ENCODE measurements around the gene ATP1B1. TPM values are rescaled to one million over a fixed set of nuclear protein-coding genes. Genes with fewer than 3 reads are reported as not detected.

Gene ATP1B1
- total RNA-seq, 4 donors from 2014 or later, result 87.0 to 222 (median 153) TPM

GRCh38 chr1:169089776-169090175 lies 16.7 kb upstream of the ATP1B1 start:
- H3K4me1 ChIP-seq, result peaks cover 0 to under 1% (median 0%) of the 10 kb centered on the region in 3 donors
- no peaks in the 10 kb centered on the region for H3K36me3 ChIP-seq
- intact Hi-C loops (cut with DNase I), result no loop called here
- TF ChIP-seq CTCF (IDR thresholded peaks at IDR 0.05), result no peak
- TF ChIP-seq POLR2A (IDR thresholded peaks at IDR 0.05), result no peak
- no peaks in the 10 kb centered on the region for H3K27me3 ChIP-seq
- 54 to 68% methylated on average over 2 of the region's 2 CpGs for WGBS, 2 donors
- DNase-seq, result no peak
- no peak overlapping the region for H3K27ac ChIP-seq
- no peak overlapping the region for H3K4me3 ChIP-seq
- no peaks in the 10 kb centered on the region for H3K9me3 ChIP-seq

GRCh38 chr1:169090308-169090899 lies 16.1 kb upstream of the ATP1B1 start:
- Histone ChIP-seq H3K27me3 (no peaks in the 10 kb centered on the region), H3K4me1 (peaks cover 0 to 7% (median 0%) of the 10 kb centered on the region in 3 donors), H3K4me3 (no peak overlapping the region), H3K36me3 (no peaks in the 10 kb centered on the region), H3K27ac (no peak overlapping the region), H3K9me3 (no peaks in the 10 kb centered on the region)
- WGBS, 2 donors, result 65 to 75% methylated on average over 4 of the region's 4 CpGs
- intact Hi-C loops (cut with DNase I), result no loop called here
- TF ChIP-seq CTCF (IDR thresholded peaks at IDR 0.05) (no peak), POLR2A (IDR thresholded peaks at IDR 0.05) (no peak)
- DNase-seq, result no peak

GRCh38 chr1:169090900-169091311 lies 15.6 kb upstream of the ATP1B1 start:
- 79 to 84% methylated on average over 4 of the region's 4 CpGs for WGBS, 2 donors
- Histone ChIP-seq H3K9me3 (no peaks in the 10 kb centered on the region), H3K36me3 (no peaks in the 10 kb centered on the region), H3K27ac (no peak overlapping the region), H3K4me1 (peaks cover 0 to 11% (median 0%) of the 10 kb centered on the region in 3 donors), H3K27me3 (no peaks in the 10 kb centered on the region), H3K4me3 (no peak overlapping the region)
- intact Hi-C loops (cut with DNase I), result no loop called here
- no peak for DNase-seq
- no peak for TF ChIP-seq CTCF (IDR thresholded peaks at IDR 0.05)
- no peak for TF ChIP-seq POLR2A (IDR thresholded peaks at IDR 0.05)

- no peak for TF ChIP-seq POLR2A (IDR thresholded peaks at IDR 0.05)
- TF ChIP-seq CTCF (IDR thresholded peaks at IDR 0.05), result no peak
- peaks cover 0 to 11% (median 0%) of the 10 kb centered on the region in 3 donors for H3K4me1 ChIP-seq
- no peak overlapping the region for H3K4me3 ChIP-seq
- no peaks in the 10 kb centered on the region for H3K36me3 ChIP-seq
- H3K9me3 ChIP-seq, result no peaks in the 10 kb centered on the region
- DNase-seq, result no peak
- H3K27ac ChIP-seq, result no peak overlapping the region
- WGBS, 2 donors, result 69 to 71% methylated on average over 4 of the region's 4 CpGs
- intact Hi-C loops (cut with DNase I), result no loop called here
- H3K27me3 ChIP-seq, result no peaks in the 10 kb centered on the region
Measured at GRCh38 chr1:169091480-169091941, 15.0 kb upstream of the ATP1B1 start.

- peaks cover 0 to 11% (median 0%) of the 10 kb centered on the region in 3 donors for H3K4me1 ChIP-seq
- WGBS, 2 donors, result 80 to 87% methylated on average over 2 of the region's 2 CpGs
- intact Hi-C loops (cut with DNase I), result no loop called here
- H3K9me3 ChIP-seq, result no peaks in the 10 kb centered on the region
- no peak for TF ChIP-seq CTCF (IDR thresholded peaks at IDR 0.05)
- no peak overlapping the region for H3K4me3 ChIP-seq
- DNase-seq, result no peak
- no peaks in the 10 kb centered on the region for H3K36me3 ChIP-seq
- H3K27me3 ChIP-seq, result no peaks in the 10 kb centered on the region
- no peak overlapping the region for H3K27ac ChIP-seq
Measured at GRCh38 chr1:169092399-169092798, 14.1 kb upstream of the ATP1B1 start.
